Stimulated activated naive CD8-positive, alpha-beta T cell treated with anti-CD3 and anti-CD28 coated beads, Interleukin-15, Interleukin-2, amounts not matched to agents 100 U/mL and 50 U/mL, for 24 hours (primary cell): Measurements from ENCODE around the gene RAC3.
A peak's percentile ranks its signal among the peaks of the same experiment; 100 is the strongest.

Experiments
- ATAC-seq: fragments of 150-1000 bp; cut with Tn5 transposase; one replicate; pipeline ENCODE4 v1.10.0; 2021
- DNase-seq: peaks from one replicate; pipeline ENCODE4 v3.0.0; 2021

Gene RAC3

DNA sequence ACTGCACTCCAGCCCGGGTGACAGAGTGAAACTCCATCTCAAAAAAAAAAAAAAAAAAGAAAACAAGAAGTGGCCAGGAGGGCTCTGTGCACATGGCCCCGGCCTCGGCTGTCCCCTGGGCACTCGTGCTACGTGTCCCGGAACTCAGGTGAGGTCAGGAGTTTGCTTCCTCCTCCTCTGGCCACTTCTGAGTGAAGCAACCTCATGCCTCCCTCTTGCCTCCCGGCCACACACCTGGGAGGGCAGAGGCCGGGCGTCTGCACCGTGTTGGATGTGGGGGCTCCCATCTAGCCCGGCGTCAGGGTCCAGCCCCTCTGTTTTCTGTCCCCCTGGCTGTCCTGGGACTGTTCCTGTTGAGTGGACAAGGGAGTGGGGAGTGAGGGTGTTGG, 31.9 kb upstream of the RAC3 start:
- ATAC-seq (no peak), DNase-seq (no peak)

DNA sequence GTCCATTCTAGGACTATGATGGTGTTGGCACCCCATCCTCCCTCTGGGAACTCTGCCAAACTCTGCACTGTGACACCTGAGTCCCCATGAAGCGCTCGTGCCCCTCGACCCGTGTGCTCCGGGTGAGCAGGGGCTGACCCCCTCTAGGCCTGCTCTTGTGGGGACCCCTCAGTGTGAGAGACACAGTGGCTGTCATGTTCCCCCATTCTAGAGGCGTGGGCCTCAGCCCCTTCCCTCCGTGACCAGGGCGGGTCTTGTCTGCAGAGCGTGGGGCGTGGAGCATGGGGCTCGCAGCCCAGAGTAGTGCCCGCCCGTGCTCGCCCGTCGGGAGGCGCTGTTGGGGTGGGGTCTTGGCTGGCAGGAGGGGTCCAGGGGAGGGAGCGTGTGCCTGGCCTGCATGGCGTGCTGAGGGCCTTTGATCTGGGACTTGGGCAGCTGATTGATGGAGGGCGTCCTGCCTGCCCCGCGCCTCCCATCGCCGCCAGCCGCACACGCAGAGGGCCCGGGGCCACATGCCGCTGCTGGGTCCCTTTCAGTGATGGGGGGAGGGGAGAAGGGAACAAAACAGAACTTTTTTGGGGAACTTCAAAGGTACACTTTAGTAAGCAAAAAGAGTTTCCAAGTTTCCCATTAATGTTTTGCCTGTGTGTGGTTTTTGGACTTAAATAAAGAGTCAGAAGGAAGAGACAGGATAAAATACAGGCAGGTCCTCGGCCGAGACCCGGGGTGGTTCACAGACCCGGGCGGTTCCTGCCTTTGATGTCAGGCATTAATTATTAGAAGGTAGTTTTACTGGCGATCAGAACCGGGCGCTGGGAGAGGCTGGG, 31.3 kb upstream of the RAC3 start:
- ATAC-seq (no peak), DNase-seq (no peak)

- ATAC-seq = no peak
- no peak for DNase-seq
These were observed 30.5 kb upstream of the RAC3 start for GRCh38 chr17:82000803-82001570.

- no peak for DNase-seq
- ATAC-seq = no peak
These were observed 29.9 kb upstream of the RAC3 start for GRCh38 chr17:82001571-82002056.

DNA sequence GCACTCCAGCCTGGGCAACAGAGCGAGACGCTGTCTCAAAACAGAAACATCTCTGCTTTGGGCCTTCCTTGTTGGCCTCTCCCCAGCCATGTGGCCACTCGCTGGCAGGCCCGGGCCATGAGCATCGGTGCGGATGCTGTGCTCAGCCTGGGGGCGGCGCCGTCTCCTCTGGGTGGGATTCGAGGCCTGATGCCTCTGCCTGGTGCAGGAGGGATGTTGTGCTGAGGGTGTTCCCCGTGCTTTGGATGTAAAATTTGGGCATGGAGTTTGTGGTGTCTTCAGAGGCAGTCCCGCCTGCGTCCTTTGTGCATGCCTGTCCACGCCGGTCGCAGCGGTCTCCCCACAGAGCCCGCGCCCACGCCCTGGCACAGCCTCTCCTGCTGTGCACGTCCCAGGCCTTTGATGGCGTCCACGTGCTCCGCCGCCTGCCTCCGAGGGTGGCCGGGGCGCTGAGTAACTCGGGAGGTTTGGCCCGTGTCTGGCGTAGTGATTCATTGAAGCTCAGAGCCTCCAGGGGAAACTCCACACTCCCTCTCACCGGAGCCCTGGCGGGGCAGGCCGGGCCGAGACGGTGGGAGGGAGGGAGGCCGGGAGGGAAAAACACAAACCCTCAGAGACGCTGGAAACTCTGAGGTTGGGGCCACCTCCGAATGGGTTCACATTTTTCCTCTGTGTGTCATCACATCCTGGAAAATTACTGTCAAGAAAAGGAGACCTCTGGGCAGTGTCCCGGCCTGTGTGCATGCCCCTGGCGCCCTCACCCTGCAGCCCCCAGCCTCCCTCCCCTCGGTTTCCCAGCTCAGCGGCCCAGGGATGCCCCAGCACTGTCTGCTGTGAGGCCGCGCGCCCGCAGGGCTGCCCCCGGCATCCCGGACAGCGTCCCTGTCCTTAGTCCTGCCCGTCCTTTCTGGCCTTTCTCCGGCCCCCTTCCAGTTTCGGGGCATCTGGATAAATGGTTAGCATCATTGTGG, 27.8 kb upstream of the RAC3 start:
- DNase-seq = peak; percentile 35
- peak; percentile 69 for ATAC-seq

GRCh38 chr17:82004517-82005455, 26.7 kb upstream of the RAC3 start:
- ATAC-seq = no peak

DNA sequence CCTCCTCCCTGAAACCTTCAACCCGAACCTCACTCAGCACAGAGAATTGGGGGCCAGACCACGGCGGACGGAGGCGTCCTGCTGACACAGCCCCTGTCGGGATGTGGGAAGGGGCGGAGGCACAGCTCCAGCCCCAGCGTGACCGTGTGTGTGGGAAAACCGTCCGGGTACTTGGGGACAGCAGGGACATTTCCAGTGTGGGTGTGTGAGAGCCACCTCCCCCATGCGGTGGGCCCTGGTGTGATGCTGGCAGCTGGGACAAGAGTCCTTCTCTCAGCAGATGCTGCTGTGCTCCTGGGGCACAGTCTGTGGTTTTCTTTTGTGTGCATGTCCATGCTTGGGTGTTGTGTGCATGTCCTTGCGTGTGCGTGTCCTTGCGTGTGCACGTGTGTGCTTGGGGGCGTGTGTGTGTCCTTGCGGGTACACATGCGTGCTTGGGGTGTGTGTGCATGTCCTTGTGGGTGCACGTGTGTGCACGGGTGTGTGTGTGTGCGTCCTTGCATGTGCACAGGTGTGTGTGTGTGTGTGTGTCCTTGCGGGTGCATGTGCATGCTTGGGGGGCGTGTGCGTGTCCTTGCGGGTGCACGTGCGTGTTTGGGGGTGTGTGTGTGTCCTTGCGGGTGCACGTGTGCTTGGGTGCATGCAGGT, 25.7 kb upstream of the RAC3 start:
- ATAC-seq (no peak), DNase-seq (no peak)

More at GRCh38 chr17:82004517-82005455, 26.7 kb upstream of the RAC3 start:
- no peak for DNase-seq

DNA sequence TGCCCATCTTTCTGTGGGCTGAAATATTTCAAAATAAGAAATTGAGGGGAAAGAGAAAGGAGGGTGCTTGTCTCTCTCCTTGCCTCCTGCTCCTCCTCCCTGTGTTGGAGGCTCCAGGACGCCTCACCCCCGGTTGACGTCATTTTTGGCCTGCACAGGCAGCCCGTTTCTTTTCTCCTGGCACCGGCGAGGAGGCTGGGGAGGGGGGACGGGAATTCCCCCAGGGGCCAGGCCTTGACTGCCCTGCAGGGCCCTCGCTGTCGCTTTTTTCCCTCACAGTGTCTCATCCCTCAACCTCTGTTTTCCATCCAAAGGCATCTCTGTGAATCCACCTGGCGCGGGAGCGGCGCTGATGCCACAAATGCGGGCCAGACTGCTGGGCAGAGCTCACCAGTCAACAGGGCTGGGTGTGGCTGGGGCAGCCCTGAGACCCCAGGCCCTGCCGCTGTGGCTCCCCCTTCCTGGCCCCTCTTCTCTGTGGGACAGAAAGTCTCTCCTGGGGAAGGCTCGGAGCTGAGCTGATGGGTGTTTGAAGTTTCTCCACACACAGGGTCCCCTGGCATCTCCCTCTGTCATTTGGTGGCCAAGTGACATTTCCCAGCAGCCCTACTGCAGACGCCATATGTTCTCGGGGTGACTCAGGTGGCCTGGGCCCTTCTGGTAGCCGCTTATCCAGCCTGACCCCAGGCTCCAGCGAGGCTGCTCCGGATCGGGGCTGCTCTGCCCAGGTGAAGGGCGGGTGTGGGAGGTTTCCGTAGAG, 24.8 kb upstream of the RAC3 start:
- no peak for DNase-seq
- no peak for ATAC-seq

DNA sequence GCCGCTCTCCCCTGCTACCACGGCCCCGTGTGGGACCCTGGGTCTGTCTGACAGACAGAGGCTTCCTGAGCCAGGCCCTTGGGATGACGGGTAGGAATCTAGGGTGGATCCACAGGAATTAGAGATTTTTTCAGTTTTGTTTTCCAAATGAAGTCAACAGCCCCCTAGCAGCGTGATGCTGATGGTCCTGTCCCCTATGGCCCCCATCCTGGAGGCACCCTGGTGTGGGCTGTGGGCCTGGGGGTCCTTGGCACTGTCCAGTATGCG, 24.3 kb upstream of the RAC3 start:
- no peak for ATAC-seq
- DNase-seq = no peak

GRCh38 chr17:82007495-82008257, 23.8 kb upstream of the RAC3 start:
- ATAC-seq = no peak
- DNase-seq = no peak

GRCh38 chr17:82008258-82008940, 23.1 kb upstream of the RAC3 start:
- no peak for ATAC-seq
- no peak for DNase-seq

DNA sequence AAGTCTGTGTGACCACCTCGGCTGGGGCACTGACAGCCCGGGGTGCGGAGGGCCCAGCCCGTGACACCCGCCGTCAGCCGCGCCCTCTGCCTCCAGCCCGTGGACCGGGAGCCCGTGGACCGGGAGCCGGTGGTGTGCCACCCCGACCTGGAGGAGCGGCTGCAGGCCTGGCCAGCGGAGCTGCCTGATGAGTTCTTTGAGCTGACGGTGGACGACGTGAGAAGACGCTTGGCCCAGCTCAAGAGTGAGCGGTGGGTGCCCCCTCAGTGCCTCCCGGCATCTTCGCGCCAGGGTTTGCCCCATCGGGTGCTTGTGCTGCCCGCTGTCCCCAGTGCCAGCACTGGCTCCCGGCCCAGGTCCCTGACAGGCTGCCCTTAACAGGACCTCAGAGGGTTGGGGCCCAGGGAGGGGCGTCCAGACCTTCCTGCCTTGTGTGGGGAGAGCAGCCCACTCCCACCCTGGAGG, 22.5 kb upstream of the RAC3 start:
- ATAC-seq = no peak
- DNase-seq = no peak

GRCh38 chr17:82009413-82009812, 22.1 kb upstream of the RAC3 start:
- peak; percentile 21 for ATAC-seq
- DNase-seq = no peak

GRCh38 chr17:82010575-82011525, 20.6 kb upstream of the RAC3 start:
- no peak for DNase-seq
- no peak for ATAC-seq

DNA sequence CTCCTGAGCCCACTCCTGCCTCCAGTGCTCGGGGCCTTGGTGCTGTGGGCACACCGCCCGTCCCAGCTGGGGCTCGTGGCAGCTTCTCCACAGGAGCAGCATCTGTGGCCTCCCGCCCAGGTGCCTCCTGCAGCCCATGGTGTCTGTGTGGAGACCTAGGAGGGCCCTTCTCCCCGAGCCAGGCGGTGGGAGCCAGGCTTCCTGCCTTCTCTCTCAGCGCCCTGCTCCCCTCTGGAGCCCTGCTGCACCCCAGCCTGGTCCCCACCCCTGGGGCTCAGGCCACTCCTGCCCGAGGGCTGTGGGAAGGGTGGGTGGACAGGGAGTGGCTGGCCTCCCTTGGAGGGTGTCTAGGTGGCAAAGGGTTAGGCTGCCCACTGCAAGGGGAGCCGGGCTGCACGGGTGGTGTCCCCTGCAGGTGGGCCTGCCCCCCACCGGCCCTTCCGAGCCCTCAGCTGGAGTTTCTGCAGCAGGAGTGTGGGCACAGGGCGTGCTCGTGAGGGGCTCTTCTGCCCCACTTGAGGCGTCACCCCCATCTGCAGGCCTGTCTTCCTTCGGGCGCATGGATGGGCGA, 19.8 kb upstream of the RAC3 start:
- ATAC-seq (no peak), DNase-seq (no peak)

GRCh38 chr17:82012261-82012639, 19.2 kb upstream of the RAC3 start:
- DNase-seq (no peak), ATAC-seq (no peak)
